Endothelial cell of umbilical vein (primary cell): Measurements from ENCODE around the gene LAIR2.
A peak's percentile ranks its signal among the peaks of the same experiment; 100 is the strongest.

Experiments used
- EZH2 ChIP-seq: IDR thresholded peaks from 2 replicates; pipeline ENCODE4 v1.6.1; 2012; ENCODE audit warnings: borderline replicate concordance, low read depth, mild to moderate bottlenecking, moderate library complexity, low read length, inconsistent platforms; ENCODE audit not compliant: severe bottlenecking
- GATA2 ChIP-seq: IDR thresholded peaks from 2 replicates; pipeline ENCODE4 v1.7.0; 2011; ENCODE audit warnings: low read depth, mild to moderate bottlenecking, moderate library complexity, mixed read lengths, low read length; ENCODE audit not compliant: insufficient read length, insufficient read depth
- JUN ChIP-seq: IDR thresholded peaks from 2 replicates; pipeline ENCODE4 v1.6.1; 2011; ENCODE audit warnings: borderline replicate concordance, low read depth; ENCODE audit not compliant: insufficient read length, insufficient read depth
- POLR2A ChIP-seq: IDR thresholded peaks from 2 replicates; pipeline ENCODE4 v1.6.1; 2012; ENCODE audit warnings: low read depth, mild to moderate bottlenecking, control low read depth, low read length
- POLR2AphosphoS5 ChIP-seq: IDR thresholded peaks from 2 replicates; pipeline ENCODE4 v1.6.1; 2012; ENCODE audit warnings: low read depth, mild to moderate bottlenecking, control low read depth, low read length, moderate library complexity; ENCODE audit not compliant: insufficient read depth
- TF ChIP-seq, protein P1 (sequence below), 2 donors: IDR thresholded peaks; 1 replicate in 1 of 2; 2 replicates in 1 of 2; pipeline ENCODE4 v1.5.1; 2011; ENCODE audit warnings: low read length in 2 of 2, mild to moderate bottlenecking in 2 of 2, moderate library complexity in 2 of 2, control low read depth in 1 of 2, inconsistent platforms in 1 of 2, low read depth in 1 of 2; ENCODE audit not compliant: insufficient read depth in 1 of 2; ENCODE audit errors: extremely low read depth in 1 of 2
- TF ChIP-seq, protein P2 (sequence below): IDR thresholded peaks from 2 replicates; pipeline ENCODE4 v1.6.1; 2011; ENCODE audit not compliant: insufficient read depth, insufficient read length

DNA sequence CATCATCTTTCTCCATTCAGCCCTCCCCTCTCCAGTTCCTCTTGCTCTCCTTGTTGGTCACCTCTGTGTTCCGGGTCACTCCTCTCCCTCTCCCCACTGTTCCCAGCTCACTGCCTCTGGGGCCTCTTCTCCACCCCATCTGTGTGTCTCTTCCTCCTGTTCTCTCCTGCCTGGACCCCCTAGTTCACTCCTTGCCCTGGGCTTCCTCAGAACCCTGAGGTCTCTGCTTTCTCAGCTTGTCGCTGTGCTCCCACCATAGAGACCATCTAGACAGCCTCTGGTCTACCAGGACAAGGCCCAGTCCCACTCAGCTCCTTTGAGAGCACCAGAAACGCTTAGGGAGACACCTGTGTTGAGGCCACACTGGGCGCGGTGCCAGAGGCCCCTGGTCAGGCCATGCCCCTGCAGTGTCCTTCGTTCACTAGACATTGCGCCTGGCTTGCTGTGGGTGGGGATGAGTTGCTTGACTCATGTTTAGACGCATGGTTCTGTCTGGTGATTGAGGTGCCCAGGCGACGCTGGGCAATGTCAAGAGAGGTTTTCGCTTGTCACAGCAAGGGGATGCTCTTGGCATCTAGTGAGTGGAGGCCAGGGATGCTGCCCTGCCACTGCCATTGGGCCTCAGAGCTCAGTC is 43.9 kb upstream of the LAIR2 start:
- TF ChIP-seq EZH2 (no peak), POLR2AphosphoS5 (no peak), POLR2A (peak; percentile 2), GATA2 (no peak), JUN (no peak)
- TF ChIP-seq, protein P1, sequence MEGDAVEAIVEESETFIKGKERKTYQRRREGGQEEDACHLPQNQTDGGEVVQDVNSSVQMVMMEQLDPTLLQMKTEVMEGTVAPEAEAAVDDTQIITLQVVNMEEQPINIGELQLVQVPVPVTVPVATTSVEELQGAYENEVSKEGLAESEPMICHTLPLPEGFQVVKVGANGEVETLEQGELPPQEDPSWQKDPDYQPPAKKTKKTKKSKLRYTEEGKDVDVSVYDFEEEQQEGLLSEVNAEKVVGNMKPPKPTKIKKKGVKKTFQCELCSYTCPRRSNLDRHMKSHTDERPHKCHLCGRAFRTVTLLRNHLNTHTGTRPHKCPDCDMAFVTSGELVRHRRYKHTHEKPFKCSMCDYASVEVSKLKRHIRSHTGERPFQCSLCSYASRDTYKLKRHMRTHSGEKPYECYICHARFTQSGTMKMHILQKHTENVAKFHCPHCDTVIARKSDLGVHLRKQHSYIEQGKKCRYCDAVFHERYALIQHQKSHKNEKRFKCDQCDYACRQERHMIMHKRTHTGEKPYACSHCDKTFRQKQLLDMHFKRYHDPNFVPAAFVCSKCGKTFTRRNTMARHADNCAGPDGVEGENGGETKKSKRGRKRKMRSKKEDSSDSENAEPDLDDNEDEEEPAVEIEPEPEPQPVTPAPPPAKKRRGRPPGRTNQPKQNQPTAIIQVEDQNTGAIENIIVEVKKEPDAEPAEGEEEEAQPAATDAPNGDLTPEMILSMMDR (IDR thresholded peaks at IDR 0.05; ENCODE audit: extremely low read depth in 1 of 2, insufficient read depth in 1 of 2, low read depth in 1 of 2, low read length in 2 of 2): no peak
- TF ChIP-seq, protein P2, sequence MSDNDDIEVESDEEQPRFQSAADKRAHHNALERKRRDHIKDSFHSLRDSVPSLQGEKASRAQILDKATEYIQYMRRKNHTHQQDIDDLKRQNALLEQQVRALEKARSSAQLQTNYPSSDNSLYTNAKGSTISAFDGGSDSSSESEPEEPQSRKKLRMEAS: no peak
